HFF-Myc (cell line): ENCODE data around the gene LMTK2.

Experiments
- DNase-seq: peaks from one replicate; pipeline ENCODE4 v3.0.0-alpha.2; 2011; ENCODE audit warnings: low read depth; ENCODE audit errors: extremely low read depth
- H3K4me3 ChIP-seq: replicated peaks from 2 replicates; pipeline ENCODE4 v1.5.1; 2011; ENCODE audit warnings: low read depth, mild to moderate bottlenecking, control low read depth, low read length
- CTCF ChIP-seq: IDR thresholded peaks from 2 replicates; pipeline ENCODE4 v1.5.1; 2012; ENCODE audit warnings: mild to moderate bottlenecking, low read depth, low read length, control low read depth; ENCODE audit errors: missing control alignments

LMTK2 gene

GRCh38 chr7:98125759-98126158 lies 19.1 kb downstream of the LMTK2 start:
- H3K4me3 ChIP-seq, result no peak overlapping the region
- no peak for TF ChIP-seq CTCF
- no peak for DNase-seq

DNA sequence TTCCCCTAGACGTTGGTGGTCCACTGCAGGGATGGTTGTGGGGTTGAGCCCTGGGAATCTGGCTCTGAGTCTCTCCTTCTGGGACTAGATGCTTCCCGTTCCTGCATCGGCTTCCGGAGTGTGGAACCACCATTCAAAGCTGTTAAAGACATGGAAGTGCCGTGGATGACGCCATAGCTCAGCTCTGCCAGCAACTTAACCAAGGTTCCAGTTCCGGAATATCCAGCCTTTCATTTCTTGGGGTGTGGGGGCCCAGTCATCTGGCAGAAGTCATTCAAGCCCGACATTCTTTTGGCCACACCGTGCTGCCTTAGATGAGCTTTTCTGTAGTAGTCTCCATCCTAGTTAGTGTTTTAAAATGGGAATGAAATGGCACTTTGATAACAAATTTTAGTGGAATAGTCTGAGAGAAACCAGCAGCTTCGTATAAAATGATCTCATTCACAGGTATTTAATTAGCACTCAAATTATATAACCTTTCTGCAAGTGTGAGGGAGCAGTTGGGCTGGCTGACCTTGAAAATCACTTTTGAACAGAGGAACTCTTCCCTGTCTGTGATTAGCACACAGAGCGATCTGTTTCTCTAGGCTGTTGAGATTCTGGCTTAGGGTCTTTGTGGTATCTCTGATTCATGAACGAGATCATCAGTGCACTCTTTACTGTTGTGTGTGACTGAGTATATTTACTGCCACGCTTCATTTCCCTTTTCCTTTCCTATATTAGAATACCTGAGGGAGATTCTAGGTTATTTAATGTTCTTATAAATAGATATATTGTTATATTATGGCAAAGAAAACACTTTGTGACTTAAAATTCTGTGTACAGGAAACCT lies 19.9 kb downstream of the LMTK2 start:
- TF ChIP-seq CTCF, result no peak
- no peak for DNase-seq
- no peak overlapping the region for H3K4me3 ChIP-seq

GRCh38 chr7:98128346-98128745 lies 21.7 kb downstream of the LMTK2 start:
- TF ChIP-seq CTCF, result no peak
- no peak for DNase-seq
- no peak overlapping the region for H3K4me3 ChIP-seq

DNA sequence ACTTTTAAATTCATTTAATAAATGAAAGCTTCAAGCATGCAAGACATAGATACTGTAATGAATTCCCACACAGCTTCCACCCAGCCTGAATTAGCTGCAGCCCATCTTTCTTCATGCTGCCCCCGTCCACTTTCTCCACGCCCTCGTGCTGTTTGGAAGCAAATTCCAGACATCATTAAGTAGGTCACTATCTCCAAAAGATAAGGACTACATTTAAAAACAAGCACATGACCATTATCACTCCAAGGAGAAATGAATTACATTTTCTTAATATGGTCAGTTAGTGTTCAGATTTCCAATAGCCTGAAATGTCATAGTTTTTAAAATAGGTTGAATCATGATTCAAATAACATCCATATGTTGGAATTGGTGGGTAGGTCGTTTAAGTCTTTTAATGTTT lies 24.3 kb downstream of the LMTK2 start:
- TF ChIP-seq CTCF, result no peak
- H3K4me3 ChIP-seq, result no peak overlapping the region
- DNase-seq, result no peak

DNA sequence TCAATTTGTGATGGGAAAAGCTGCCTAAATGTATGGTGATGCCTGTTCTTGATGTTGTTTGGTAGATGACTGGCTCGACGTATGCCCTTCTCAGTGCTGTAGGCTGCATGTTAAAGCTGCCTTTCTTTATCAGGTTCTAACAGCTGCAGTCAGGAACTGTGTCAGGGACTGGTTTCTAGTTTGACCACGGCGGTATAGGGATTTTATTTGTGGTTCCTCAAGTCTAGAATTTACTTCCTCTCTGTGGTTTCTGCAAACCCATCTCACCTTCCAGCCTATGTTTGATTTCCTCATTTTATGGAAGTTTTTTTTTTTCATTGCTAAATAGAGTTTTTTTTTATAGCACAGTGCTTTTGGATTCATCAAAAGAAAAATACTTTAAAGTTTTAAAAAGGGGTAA lies 26.5 kb downstream of the LMTK2 start:
- no peak for TF ChIP-seq CTCF
- DNase-seq, result no peak
- H3K4me3 ChIP-seq, result no peak overlapping the region

GRCh38 chr7:98133621-98134303 lies 27.1 kb downstream of the LMTK2 start:
- no peak for TF ChIP-seq CTCF
- DNase-seq, result no peak
- H3K4me3 ChIP-seq, result no peak overlapping the region
